Omental fat pad (tissue), 4 donors: ENCODE results near the gene PNKD. TPM values are rescaled to one million over a fixed set of nuclear protein-coding genes. Genes with fewer than 3 reads are reported as not detected.

Experiments
- ATAC-seq: fragments of 150-250 bp; one replicate; pipeline ENCODE4 v1.9.1; 2016; ENCODE audit warnings: mild to moderate bottlenecking, moderate library complexity; ENCODE audit not compliant: low FRiP score
- DNase-seq: peaks from one replicate; pipeline ENCODE4 v3.0.0-alpha.2; 2019; ENCODE audit warnings: low spot score
- total RNA-seq, 4 donors: library from RNA; depleted of rRNA; stranded (reverse); fragments of >200 nt; gene quantifications; one replicate each; pipeline ENCODE4 v1.1.0, GENCODE V29; 2016
- TF ChIP-seq, protein P1 (sequence below), 3 donors: fragments of 450-650 bp; IDR thresholded peaks; one replicate each; pipeline ENCODE4 v1.5.1; 2016 to 2017; ENCODE audit warnings: antibody characterized with exemption in 3 of 3, mild to moderate bottlenecking in 3 of 3, moderate library complexity in 2 of 3

Gene PNKD
- total RNA-seq, 4 donors from 2014 or later = 25.5 to 38.0 (median 31.3) TPM

DNA sequence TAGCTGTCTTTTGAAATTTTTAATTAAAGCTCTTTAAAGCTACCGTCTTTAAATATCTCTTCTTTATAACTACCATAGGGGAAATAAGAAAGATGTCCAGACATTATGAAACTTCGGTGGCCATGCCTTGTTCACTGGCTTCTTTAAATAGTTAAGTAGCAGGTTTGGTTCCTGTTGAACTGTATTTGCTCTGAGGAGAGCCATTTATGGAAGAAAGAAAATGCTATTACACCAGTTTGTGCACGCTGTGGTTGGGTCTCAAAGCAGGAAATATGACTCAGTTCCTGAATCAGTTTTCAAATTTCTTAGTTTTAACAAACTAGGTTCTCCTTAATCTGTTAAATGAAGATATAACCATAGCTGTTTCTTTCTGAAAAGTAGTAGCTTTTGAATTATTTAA, 41.1 kb upstream of the PNKD start:
- DNase-seq (no peak), ATAC-seq (no peak)
- TF ChIP-seq, protein P1, sequence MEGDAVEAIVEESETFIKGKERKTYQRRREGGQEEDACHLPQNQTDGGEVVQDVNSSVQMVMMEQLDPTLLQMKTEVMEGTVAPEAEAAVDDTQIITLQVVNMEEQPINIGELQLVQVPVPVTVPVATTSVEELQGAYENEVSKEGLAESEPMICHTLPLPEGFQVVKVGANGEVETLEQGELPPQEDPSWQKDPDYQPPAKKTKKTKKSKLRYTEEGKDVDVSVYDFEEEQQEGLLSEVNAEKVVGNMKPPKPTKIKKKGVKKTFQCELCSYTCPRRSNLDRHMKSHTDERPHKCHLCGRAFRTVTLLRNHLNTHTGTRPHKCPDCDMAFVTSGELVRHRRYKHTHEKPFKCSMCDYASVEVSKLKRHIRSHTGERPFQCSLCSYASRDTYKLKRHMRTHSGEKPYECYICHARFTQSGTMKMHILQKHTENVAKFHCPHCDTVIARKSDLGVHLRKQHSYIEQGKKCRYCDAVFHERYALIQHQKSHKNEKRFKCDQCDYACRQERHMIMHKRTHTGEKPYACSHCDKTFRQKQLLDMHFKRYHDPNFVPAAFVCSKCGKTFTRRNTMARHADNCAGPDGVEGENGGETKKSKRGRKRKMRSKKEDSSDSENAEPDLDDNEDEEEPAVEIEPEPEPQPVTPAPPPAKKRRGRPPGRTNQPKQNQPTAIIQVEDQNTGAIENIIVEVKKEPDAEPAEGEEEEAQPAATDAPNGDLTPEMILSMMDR (IDR thresholded peaks at IDR 0.05) = no peak

- ATAC-seq = no peak
Observed at GRCh38 chr2:218229851-218230250, 40.5 kb upstream of the PNKD start.

DNA sequence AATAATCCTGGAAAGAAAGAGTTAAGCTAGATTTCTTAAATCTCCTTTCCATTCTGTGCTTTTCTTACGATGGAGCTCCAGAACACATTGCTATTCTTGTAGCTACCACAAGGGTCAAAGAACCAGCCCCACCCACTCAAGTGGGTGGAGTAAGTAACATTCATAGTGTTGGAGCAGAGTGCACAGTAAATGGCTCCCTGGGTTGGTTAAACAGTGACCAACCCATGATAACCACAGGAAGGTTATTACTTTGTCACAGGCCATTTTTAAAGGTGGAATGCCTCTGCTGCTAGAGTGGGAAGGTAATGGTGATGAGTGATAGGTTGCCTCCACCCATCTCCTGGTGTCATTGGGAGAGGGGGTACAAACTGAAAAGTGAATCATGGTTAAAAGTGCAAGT, 39.4 kb upstream of the PNKD start:
- ATAC-seq = no peak
- TF ChIP-seq, protein P1 (IDR thresholded peaks at IDR 0.05) = no peak

More at GRCh38 chr2:218229851-218230250, 40.5 kb upstream of the PNKD start:
- no peak for DNase-seq
- TF ChIP-seq, protein P1 (IDR thresholded peaks at IDR 0.05) = no peak

DNA sequence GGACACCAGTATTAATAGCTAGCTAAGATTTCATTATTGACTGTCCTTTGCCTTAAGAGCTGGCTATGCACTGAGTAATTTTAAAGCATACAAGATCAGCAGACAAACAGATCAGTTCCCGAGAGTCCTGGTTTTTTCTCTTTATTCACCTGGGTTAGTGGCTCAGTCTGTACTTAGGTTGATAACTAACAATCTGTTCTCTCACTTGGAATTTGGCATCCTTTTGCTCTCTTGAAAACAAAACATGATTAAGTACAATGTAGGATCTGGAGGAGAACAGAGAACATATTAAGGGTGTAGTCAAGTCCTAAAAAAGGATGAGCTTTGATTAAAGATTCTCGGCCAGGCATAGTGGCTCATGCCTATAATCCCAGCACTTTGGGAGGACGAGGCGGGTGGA, 36.8 kb upstream of the PNKD start:
- DNase-seq (no peak), ATAC-seq (no peak)
- TF ChIP-seq, protein P1 (IDR thresholded peaks at IDR 0.05) = no peak

More for the DNA sequence above, 39.4 kb upstream of the PNKD start:
- DNase-seq = no peak

DNA sequence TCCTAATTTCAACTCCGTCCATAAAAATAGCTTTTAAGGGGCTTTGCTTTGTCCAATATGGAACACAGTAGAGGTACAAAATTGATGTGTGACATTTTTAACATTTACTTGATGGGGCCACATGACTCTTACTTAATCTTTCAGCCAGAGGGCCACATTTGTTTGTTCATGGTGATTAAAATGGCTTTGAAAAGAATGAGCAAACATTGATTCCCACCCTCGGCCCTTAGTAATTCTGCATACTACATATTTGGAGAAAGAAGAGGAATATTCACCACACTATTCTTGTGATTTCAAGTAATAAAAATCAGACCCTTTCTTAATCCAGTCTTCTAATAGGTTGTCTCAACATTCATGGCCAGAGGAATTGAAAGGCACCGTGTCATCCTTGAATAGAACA, 35.8 kb upstream of the PNKD start:
- ATAC-seq = no peak
- TF ChIP-seq, protein P1 (IDR thresholded peaks at IDR 0.05) = no peak
- DNase-seq = no peak

GRCh38 chr2:218235017-218235416, 35.3 kb upstream of the PNKD start:
- TF ChIP-seq, protein P1 (IDR thresholded peaks at IDR 0.05) = no peak
- ATAC-seq (no peak), DNase-seq (no peak)

- DNase-seq (no peak), ATAC-seq (no peak)
- TF ChIP-seq, protein P1 (IDR thresholded peaks at IDR 0.05) = no peak
Observed at GRCh38 chr2:218236829-218237228, 33.5 kb upstream of the PNKD start.
